Upper lobe of left lung (tissue), 6 donors: ENCODE data around the gene PROKR2. TPM values are rescaled to one million over a fixed set of nuclear protein-coding genes. Genes with fewer than 3 reads are reported as not detected.

ENCODE experiments used
- ATAC-seq, 2 donors: fragments of 200-7000 bp; cut with Tn5 transposase; one replicate each; pipeline ENCODE4 v1.9.1; 2022; ENCODE audit warnings: mild to moderate bottlenecking in 2 of 2, moderate library complexity in 2 of 2; ENCODE audit not compliant: low FRiP score in 2 of 2
- DNase-seq, 2 donors: peaks; one replicate each; pipeline ENCODE4 v3.0.0-alpha.2; 2019 to 2020
- H3K27ac ChIP-seq, 4 donors: fragments of 200-600 bp; sonication (generic); one replicate each; pipeline ENCODE4 v1.5.1; 2016 to 2019
- H3K27me3 ChIP-seq, 4 donors: fragments of 200-600 bp; sonication (generic); one replicate each; pipeline ENCODE4 v1.5.1; 2017 to 2019
- H3K36me3 ChIP-seq, 4 donors: fragments of 200-600 bp; sonication (generic); one replicate each; pipeline ENCODE4 v1.5.1; 2016 to 2019
- H3K4me1 ChIP-seq, 4 donors: fragments of 200-600 bp; sonication (generic); one replicate each; pipeline ENCODE4 v1.5.1; 2018 to 2019
- H3K4me3 ChIP-seq, 4 donors: fragments of 200-600 bp; sonication (generic); one replicate each; pipeline ENCODE4 v1.5.1; 2017 to 2019; ENCODE audit warnings: mild to moderate bottlenecking in 2 of 4, moderate library complexity in 1 of 4
- H3K9me3 ChIP-seq, 4 donors: fragments of 200-600 bp; sonication (generic); one replicate each; pipeline ENCODE4 v1.5.1; 2018 to 2019
- EP300 ChIP-seq, 4 donors: sonication (generic); formaldehyde crosslinking; IDR thresholded peaks; one replicate each; pipeline ENCODE4 v1.5.1; 2017; ENCODE audit warnings: antibody characterized with exemption in 4 of 4, control low read depth in 2 of 4
- POLR2A ChIP-seq, 4 donors: fragments of 450-650 bp; IDR thresholded peaks; one replicate each; pipeline ENCODE4 v1.5.1; 2016 to 2017; ENCODE audit warnings: antibody characterized with exemption in 4 of 4, mild to moderate bottlenecking in 2 of 4
- POLR2AphosphoS5 ChIP-seq, 2 donors: sonication (generic); formaldehyde crosslinking; IDR thresholded peaks; one replicate each; pipeline ENCODE4 v1.5.1; 2017; ENCODE audit warnings: antibody characterized with exemption in 2 of 2
- WGBS, 2 donors: methylation state at CpG; one replicate each; pipeline ENCODE4 v1.1.5; 2017 to 2018; 5-methylcytosine and 5-hydroxymethylcytosine counted together
- total RNA-seq, 6 donors: library from RNA; depleted of rRNA in 4 of 6; stranded (reverse); fragments of >200 nt in 4 of 6; gene quantifications; one replicate each; pipeline versions ENCODE4 v1.1.0 to v1.2.1, GENCODE V29; 2016 to 2021
- TF ChIP-seq, protein P1 (sequence below), 6 experiments: fragments of 450-650 bp in 4 of 6; fragments of 200-600 bp in 2 of 6; sonication (generic) in 2 of 6; IDR thresholded peaks; one replicate each; pipeline ENCODE4 v1.5.1; 2016 to 2019; ENCODE audit warnings: antibody characterized with exemption in 6 of 6
- donor health status: DM: no; HTN: no; CAD: no; lungs with moderate emphysema.
- donor health status: DM: no; HTN: yes; CAD: no; lungs with severe emphysema.

PROKR2 gene
- total RNA-seq, 6 donors from 2014 or later: not detected

DNA sequence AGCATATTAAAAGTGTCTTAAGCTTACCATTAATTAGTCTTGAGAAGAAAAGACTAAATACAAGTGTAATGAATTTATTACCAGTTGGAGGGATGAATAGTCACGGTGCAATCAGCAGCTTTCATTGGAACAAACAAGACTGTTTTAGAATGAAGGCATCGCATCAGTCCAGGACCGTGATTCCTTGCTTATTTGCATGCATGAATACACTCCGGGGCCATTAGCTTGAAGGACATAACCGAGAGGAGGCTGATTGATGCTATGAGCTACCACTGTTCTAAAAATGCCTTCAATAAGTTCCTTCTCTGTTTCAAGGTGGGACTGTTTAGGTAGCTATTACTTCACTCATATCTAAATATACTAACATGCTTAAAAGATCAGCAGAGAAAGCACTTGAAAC lies 17.9 kb downstream of the PROKR2 start:
- no peaks in the 10 kb centered on the region for H3K4me1 ChIP-seq
- WGBS, 2 donors: 78 to 82% methylated on average over 5 of the region's 5 CpGs

DNA sequence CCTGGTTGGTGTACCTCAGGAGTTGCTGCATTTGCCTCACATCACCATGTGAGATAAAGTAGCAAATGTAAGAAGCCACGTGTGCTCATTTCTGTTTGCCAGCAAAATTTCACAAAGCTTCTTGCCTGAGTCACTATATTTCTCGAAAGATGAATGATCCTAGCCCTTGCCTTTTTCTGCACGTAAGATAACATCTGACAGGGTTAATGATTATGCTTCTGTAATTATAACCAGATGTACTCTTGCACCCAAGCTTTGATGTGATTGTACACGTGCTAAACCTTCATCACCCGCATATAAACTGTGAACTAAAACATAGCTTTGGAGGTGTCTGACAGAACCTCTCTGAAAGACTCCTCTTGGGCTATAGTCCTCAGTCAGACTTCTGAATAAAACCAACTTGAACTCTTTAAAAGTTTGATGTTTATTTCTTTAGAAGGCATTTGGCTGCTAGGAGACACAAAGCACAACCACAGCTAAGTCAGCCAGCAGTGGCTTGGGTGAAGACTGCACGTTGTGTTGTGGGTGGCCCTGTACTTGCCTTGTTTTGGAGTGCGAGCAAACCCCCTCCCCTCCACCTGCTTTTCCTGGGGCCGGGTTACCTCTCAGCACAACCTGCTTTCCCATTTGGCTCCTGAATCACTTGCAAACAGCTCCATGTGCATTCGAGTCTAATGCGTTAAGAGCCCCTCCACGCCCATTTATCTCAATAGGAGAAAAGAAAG lies 19.3 kb downstream of the PROKR2 start:
- H3K36me3 ChIP-seq: no peaks in the 10 kb centered on the region
- TF ChIP-seq EP300 (IDR thresholded peaks at IDR 0.05) (no peak), POLR2A (IDR thresholded peaks at IDR 0.05) (no peak), POLR2AphosphoS5 (IDR thresholded peaks at IDR 0.05) (no peak)
- TF ChIP-seq, protein P1, sequence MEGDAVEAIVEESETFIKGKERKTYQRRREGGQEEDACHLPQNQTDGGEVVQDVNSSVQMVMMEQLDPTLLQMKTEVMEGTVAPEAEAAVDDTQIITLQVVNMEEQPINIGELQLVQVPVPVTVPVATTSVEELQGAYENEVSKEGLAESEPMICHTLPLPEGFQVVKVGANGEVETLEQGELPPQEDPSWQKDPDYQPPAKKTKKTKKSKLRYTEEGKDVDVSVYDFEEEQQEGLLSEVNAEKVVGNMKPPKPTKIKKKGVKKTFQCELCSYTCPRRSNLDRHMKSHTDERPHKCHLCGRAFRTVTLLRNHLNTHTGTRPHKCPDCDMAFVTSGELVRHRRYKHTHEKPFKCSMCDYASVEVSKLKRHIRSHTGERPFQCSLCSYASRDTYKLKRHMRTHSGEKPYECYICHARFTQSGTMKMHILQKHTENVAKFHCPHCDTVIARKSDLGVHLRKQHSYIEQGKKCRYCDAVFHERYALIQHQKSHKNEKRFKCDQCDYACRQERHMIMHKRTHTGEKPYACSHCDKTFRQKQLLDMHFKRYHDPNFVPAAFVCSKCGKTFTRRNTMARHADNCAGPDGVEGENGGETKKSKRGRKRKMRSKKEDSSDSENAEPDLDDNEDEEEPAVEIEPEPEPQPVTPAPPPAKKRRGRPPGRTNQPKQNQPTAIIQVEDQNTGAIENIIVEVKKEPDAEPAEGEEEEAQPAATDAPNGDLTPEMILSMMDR (IDR thresholded peaks at IDR 0.05): no peak
- no peak overlapping the region for H3K27ac ChIP-seq
- no peak overlapping the region for H3K4me3 ChIP-seq
- DNase-seq: no peak
- ATAC-seq: no peak
- no peaks in the 10 kb centered on the region for H3K27me3 ChIP-seq
- H3K4me1 ChIP-seq: no peaks in the 10 kb centered on the region
- WGBS, 2 donors: 26 to 37% methylated on average over 11 of the region's 11 CpGs
- no peaks in the 10 kb centered on the region for H3K9me3 ChIP-seq

More for the DNA sequence above, 17.9 kb downstream of the PROKR2 start:
- Histone ChIP-seq H3K27me3 (no peaks in the 10 kb centered on the region), H3K4me3 (no peak overlapping the region), H3K9me3 (no peaks in the 10 kb centered on the region), H3K36me3 (no peaks in the 10 kb centered on the region), H3K27ac (no peak overlapping the region)
- no peak for DNase-seq
- no peak for ATAC-seq
- TF ChIP-seq POLR2A (IDR thresholded peaks at IDR 0.05) (no peak), EP300 (IDR thresholded peaks at IDR 0.05) (no peak), POLR2AphosphoS5 (IDR thresholded peaks at IDR 0.05) (no peak)
- TF ChIP-seq, protein P1 (IDR thresholded peaks at IDR 0.05): no peak

DNA sequence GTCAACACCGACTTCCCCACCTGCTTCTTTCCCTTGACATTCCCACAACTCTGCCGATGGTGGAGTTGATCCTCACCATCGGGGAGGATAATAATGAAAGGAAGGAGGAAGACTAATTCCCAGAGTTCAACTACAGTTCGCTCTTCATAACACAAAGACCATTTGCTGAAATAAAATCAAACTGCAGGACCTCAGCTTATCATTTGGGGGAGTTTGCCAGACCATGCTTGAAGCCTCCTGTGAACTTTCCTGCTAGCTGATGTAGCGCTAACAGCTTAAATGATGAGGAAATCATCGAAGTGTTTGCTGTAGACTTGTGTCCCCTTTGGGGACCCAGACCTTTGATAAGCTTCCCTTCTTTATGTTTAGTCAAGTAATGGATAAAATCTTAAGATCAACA lies 26.2 kb downstream of the PROKR2 start:
- ATAC-seq: no peak

DNA sequence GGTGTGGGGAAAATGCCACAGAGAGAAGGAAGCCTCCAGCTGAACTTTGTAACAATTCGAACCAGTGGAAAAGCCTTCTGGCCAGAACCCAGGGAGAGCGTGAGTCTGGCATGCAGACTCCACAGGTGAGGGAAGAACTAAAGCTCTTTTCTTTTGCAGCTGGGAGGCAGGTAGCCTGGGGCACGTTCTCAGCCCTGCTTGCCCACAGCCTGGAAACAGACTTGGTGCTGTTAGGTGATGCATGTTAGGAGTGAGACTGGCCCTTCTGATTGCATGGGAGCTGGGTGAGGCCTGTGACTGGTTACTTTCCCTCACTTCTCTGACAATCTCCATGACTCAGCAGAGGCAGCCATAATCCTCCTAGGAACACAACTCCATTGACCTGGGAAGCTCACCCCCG lies 34.2 kb downstream of the PROKR2 start:
- H3K4me3 ChIP-seq: no peak overlapping the region
- peaks cover 0 to 4% (median 0%) of the 10 kb centered on the region in 4 donors for H3K9me3 ChIP-seq
- no peaks in the 10 kb centered on the region for H3K4me1 ChIP-seq
- 87 to 90% methylated on average over 4 of the region's 4 CpGs for WGBS, 2 donors
- ATAC-seq: no peak
- no peaks in the 10 kb centered on the region for H3K27me3 ChIP-seq
- no peak for DNase-seq
- H3K36me3 ChIP-seq: no peaks in the 10 kb centered on the region
- H3K27ac ChIP-seq: no peak overlapping the region
- TF ChIP-seq EP300 (IDR thresholded peaks at IDR 0.05): no peak
- TF ChIP-seq, protein P1 (IDR thresholded peaks at IDR 0.05): no peak
- TF ChIP-seq POLR2AphosphoS5 (IDR thresholded peaks at IDR 0.05): no peak
- no peak for TF ChIP-seq POLR2A (IDR thresholded peaks at IDR 0.05)

More for the DNA sequence above, 26.2 kb downstream of the PROKR2 start:
- no peak for TF ChIP-seq POLR2A (IDR thresholded peaks at IDR 0.05)
- TF ChIP-seq EP300 (IDR thresholded peaks at IDR 0.05): no peak
- H3K4me1 ChIP-seq: no peaks in the 10 kb centered on the region
- no peaks in the 10 kb centered on the region for H3K36me3 ChIP-seq
- H3K4me3 ChIP-seq: no peak overlapping the region
- H3K27me3 ChIP-seq: no peaks in the 10 kb centered on the region
- DNase-seq: no peak
- H3K9me3 ChIP-seq: peaks cover 0 to 4% (median 0%) of the 10 kb centered on the region in 4 donors
- WGBS, 2 donors: 73 to 77% methylated on average over 6 of the region's 6 CpGs
- no peak overlapping the region for H3K27ac ChIP-seq

DNA sequence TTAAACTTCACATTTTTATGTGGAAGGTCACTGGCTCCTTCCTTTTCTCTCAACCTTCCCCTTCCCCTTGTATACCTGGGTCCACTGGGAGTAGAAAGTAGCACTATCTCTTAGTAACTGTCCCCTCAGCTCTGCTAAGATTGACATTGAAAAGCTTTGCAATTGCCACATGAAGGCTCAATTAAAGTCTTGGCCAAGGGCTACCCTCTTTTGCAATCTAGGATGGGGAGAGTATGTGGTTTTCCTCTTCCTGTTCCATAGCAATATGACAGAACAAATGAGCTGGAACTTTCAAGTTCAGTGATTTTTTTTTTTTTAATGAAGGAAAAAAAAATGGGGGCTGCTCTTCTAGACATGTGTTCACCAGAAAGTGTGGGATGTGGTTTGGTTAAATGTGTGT lies 37.1 kb downstream of the PROKR2 start:
- TF ChIP-seq POLR2A (IDR thresholded peaks at IDR 0.05) (no peak), POLR2AphosphoS5 (IDR thresholded peaks at IDR 0.05) (no peak), EP300 (IDR thresholded peaks at IDR 0.05) (no peak)
- TF ChIP-seq, protein P1 (IDR thresholded peaks at IDR 0.05): no peak
- Histone ChIP-seq H3K4me3 (no peak overlapping the region), H3K27ac (no peak overlapping the region), H3K4me1 (no peaks in the 10 kb centered on the region), H3K36me3 (no peaks in the 10 kb centered on the region), H3K9me3 (no peaks in the 10 kb centered on the region), H3K27me3 (no peaks in the 10 kb centered on the region)
- DNase-seq (no peak), ATAC-seq (no peak)
